Peyer's patch (tissue), 4 donors: Measurements from ENCODE around the gene KL.

Experiments used
- POLR2A ChIP-seq, 2 donors: fragments of 450-650 bp; IDR thresholded peaks; one replicate each; pipeline ENCODE4 v1.5.1; 2017; ENCODE audit warnings: antibody characterized with exemption in 2 of 2, mild to moderate bottlenecking in 2 of 2, moderate library complexity in 2 of 2
- TF ChIP-seq, protein P1 (sequence below), 6 experiments: fragments of 450-650 bp in 4 of 6; fragments of 200-600 bp in 2 of 6; sonication (generic) in 1 of 6; IDR thresholded peaks; one replicate each; pipeline ENCODE4 v1.5.1; 2017 to 2019; ENCODE audit warnings: antibody characterized with exemption in 6 of 6, mild to moderate bottlenecking in 3 of 6, moderate library complexity in 1 of 6

- TF ChIP-seq, protein P1, sequence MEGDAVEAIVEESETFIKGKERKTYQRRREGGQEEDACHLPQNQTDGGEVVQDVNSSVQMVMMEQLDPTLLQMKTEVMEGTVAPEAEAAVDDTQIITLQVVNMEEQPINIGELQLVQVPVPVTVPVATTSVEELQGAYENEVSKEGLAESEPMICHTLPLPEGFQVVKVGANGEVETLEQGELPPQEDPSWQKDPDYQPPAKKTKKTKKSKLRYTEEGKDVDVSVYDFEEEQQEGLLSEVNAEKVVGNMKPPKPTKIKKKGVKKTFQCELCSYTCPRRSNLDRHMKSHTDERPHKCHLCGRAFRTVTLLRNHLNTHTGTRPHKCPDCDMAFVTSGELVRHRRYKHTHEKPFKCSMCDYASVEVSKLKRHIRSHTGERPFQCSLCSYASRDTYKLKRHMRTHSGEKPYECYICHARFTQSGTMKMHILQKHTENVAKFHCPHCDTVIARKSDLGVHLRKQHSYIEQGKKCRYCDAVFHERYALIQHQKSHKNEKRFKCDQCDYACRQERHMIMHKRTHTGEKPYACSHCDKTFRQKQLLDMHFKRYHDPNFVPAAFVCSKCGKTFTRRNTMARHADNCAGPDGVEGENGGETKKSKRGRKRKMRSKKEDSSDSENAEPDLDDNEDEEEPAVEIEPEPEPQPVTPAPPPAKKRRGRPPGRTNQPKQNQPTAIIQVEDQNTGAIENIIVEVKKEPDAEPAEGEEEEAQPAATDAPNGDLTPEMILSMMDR (IDR thresholded peaks at IDR 0.05): no peak
- no peak for TF ChIP-seq POLR2A (IDR thresholded peaks at IDR 0.05)
Observed at GRCh38 chr13:33072759-33073158, 56.5 kb downstream of the KL start.
